CD4-positive, alpha-beta T cell treated with Interferon alpha-2 for 1 hour (primary cell): ENCODE data around the gene FGFBP2.

ENCODE experiments used
- DNase-seq, 2 donors: peaks; one replicate each; pipeline ENCODE4 v3.0.0-alpha.2; 2020 to 2022

Gene FGFBP2, protein sequence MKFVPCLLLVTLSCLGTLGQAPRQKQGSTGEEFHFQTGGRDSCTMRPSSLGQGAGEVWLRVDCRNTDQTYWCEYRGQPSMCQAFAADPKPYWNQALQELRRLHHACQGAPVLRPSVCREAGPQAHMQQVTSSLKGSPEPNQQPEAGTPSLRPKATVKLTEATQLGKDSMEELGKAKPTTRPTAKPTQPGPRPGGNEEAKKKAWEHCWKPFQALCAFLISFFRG

DNA sequence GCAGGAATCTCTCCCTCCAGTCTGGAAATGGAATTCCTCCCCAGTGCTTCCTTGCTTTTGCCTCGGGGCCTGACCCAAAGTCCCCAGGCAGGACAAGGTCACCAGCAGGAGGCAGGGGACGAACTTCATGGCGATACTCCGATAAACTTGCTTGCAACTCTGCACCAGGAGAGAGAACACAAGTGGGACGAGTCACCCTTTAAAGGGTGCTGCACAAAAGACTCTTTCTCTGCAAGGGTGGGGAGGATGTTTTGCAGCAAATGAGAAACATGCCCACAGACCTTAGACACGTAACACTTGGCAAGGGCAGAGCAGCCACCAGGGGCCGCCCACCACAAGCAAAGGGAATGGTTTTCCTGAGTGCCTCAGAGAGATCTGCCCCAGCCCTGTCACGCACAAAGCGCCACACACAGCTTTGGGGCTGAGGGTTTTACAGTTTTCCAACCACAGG is at the start of gene FGFBP2:
Gene FGFBP2 (minus strand): TSS at position 175 of the 451 bp plus-strand sequence. CDS start 46 bp downstream, at position 129.
- DNase-seq, result peak; percentile 52 to 64

DNA sequence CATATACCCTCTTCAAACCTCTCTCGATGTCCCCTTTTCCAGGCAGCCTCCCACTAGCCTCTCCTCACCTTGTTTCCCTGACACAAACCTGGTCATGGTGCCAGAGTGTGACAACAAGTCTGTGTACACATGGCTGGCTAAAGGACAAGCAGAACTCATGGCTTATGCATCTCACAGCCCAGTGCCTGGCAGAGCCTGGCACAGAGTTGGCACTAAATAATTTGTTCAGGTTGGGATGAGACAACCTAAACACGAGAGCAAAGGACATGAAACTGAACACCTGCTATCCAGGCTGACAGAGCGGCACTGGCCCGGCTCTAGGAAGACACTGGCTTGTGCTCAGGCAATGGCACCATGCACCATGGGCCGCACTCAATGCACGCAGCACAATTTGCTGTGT is 48.2 kb upstream of the FGFBP2 start:
- DNase-seq, result no peak

DNA sequence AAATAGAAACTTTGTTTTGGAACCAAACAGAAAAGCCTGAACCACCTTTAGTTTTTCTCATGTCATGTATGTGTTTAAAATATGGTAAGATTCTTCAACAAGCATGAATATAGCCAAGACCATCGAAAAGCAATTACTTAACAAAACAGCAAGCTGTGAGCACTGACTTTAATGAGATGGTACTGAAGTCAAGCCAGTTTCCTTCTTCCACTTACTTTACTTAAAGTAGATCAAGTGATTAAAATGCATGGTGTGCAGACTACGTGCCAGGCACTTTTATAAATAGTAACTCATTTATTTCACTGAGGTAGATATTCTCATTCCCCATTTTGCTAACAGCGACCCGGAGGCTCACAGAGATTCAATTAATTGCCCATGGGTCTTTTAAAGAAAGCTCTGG is 46.2 kb upstream of the FGFBP2 start:
- no peak for DNase-seq

DNA sequence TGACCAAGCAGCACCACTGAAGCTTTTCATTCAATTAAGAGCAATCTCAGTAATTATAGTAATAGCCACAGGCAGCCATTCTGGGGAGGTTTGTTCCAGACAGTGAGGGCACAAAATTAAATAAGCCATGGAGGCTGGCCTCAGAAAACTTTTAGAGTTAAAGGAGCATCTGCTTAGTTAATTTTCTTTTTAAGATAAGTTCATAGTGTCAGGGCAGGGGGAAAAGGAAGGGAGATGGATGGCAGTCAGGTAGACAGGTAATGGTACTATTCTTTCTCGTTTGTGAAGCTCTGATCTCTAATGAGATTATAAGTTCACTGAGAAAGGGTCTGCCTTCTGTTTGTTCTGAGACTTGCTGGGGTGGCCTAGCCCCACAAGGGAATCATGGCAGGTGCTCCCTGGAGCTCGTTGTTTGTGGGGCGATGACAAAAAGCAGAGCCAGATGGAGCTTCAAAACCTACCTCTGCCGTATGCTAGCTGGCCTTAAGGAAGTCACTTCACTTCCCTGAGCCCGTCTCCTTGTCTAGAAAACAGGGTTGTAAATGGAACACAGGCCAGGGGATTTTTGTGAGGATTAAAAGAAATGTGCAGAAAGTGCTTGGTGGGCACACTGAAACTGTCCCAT is 44.6 kb upstream of the FGFBP2 start:
- DNase-seq, result no peak

DNA sequence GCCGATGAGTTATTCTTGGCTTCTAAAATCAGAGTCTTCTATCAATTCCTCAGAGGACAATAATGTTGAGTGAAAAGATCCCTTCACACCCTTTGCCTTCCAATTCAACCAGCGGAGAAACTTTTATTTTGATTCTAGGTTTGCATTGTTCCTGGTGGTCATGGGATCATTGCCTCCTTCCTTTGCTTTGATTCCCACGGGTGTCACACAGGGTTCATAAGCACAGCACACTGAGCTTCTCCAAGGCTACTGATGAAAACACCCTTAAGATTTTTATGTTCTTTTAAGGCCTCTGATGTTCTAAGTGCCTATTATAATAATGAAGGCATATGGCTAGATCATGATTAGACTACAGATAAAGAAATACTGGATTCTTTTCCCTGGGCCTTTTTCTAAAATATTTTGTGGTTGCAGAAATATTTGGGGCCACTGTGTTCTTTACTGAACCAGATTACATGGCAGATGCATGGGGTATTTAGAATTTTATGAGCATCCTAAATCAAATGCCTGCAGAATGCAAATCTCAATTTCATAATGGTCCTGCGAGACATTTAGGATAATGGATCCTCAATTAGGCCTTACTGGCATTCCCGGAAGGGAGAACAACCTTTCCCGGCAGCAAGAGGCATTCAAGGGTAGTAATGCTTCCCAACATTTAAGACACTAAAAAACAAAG is 43.9 kb upstream of the FGFBP2 start:
- DNase-seq, result no peak

DNA sequence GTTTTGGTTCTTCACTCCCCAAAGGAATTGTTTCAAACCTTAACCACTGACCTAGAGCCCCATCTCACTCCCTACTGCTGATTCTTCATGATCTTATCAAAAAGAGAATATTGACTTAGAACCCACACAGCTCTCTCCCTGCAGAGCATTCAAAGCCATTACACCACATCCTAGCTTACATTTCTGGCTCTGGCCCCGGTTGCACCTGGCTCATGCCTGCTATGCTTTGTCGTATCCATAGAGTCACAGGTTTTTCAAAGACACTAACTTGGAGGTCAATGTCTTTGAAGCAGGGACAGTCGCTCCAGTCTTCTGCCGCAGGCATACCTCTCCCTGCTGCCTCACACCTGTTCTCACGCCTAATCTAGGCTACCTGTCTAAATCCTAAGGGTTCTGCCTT is 42.7 kb upstream of the FGFBP2 start:
- DNase-seq, result no peak

DNA sequence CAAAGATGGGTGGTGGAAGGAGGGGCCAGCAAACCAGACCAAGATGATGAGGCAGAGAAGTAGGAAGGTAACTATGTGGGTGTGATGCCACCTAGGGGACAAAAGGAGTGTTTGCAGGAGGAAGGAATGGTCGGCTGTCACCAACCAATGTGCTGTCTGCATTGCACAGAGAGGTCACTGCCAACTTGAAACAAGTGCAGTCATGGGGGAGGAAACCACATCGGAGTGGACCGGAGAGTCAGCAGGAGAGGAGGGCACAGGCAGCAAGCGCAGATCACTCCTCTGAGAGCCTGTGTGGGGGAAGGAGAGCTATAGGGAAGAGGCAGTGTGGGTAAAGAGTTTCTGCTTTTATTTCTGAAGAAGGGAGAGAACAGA is 38.5 kb upstream of the FGFBP2 start:
- peak; percentile 58 to 60 for DNase-seq

DNA sequence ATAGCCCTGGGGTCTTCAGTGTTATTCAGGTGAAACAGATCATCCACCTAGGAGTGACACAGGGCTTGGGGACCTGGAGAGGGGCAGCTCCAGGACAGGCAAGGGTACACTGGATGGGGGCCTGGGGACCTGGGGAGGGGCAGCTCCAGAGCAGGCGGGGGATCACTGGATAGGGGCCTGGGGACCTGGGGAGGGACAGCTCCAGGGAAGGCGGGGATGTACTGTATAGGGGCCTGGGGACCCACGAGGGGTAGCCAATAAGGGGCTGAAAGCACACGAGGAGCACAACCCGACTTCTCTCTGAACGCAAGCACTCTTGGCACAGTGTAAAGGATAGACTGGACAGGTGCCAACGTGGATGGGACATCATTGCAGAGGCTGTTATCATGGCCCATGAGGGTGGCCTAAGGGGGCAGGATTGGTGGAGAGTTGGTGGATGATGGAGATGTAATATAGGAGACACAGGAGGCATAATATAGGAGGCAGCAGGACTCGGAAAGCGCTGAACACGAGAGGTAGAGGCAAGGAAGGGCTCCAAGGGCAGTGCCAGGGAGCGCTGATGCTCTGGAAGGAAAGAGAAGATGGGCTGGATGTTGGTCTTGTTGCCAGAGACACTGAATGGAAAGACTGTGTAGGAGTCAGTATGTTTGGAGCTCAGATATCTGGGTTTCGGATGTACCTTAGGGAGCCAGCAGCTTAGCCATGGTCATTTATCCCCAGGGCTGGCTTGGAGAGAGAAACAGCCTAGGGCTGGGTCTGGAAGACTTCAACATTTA is 37.9 kb upstream of the FGFBP2 start:
- no peak for DNase-seq

DNA sequence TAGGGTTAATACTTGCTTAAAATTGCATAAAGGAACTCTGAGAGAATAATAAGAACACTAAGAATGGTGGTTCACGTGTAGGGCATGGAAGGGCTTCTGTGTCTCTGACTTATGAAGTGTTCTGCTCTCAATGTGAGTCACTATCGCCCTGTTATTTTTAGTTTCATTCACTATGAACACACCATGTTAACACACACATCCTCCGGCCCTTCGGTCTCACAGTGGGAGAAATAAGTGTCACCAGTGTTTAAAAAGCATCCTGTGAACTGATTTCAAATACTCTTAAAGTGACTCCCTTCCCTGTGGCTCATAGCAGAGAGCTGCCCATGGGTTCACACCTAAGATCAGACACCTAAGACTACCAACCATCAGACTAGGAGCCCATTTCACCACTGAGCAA is 33.8 kb upstream of the FGFBP2 start:
- no peak for DNase-seq

DNA sequence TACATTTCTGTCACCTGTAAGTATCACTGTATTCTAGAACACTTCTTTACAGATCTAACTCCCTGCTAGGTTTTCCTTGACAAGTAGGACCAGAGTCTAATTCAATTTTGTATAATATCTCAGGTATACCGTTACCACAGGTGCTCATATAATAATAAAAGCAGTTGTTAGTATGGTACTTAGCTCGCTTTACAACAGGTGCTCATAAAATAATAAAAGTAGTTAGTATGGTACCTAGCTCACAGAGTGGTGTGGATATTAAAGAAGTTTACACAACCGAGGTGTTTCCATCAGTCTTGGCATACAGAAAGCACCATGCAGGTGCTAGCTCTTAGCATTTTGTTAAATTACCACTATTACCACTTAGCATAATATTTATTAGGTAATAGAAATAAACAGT is 32.9 kb upstream of the FGFBP2 start:
- DNase-seq, result no peak

DNA sequence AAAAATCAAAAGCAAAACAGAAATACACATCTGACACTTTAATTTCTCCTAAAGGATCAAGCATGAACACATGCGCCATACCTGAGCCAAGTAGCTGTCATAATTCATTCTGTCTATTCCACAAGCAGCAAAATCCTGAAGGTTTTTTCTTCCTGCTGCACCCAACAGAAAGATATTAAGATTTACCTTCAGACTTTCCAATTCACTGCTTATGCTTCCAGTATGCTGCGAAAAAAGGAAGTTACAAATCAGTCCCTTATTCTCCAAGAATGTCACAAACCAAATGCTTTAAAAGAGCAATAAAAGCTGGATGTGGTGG is 29.2 kb upstream of the FGFBP2 start:
- DNase-seq, result no peak

DNA sequence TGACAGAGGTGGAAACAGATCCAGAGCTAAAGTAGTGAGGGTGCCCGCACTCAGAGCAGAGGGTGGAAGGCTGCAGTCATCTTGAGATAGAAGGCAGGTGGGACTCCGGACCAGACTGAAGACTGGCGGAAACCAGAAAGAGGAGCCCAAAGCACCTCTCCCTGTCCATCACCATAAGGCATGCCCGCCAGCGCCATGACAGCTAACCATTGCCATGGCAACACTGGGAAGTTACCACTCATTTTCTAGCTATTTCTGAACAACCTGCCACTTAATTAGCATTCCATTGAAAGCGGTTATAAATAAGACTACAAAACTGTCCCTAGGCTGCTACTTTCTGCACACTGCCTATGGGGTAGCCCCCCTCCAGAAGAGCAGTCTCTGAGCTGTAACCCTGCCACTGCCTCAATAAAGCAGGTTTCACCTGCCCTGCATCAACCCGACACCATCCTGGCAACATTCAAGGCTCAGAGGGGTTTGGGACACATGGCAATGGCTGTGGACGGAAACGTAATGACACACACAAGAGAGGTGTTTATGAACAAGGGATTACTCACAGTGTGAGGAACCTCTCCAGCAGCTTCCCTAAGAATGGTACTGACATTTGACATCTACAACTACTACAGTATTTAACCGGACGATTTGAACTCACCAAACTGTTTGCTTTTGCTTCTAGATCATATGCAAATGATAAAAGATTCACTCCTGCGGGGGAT is 27.8 kb upstream of the FGFBP2 start:
- DNase-seq, result no peak

DNA sequence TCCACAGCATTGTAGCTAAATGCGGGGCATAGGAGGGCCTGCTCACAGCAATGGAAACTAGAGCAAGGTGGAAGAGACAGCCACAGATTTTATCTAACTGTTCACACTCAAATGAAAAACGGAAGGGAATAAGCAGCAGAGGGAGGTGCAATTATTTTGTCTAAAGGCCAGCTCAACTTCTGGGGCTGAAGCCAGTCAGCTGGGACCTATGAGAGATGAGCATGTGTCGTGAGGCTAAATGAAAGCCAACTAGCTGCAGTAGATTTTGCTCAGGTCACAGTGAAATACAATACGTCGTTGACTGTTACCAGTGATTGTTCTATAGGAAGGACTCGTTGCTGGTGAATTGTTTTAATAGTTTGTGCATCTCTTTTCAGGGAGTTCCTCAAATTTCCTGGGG is 26.4 kb upstream of the FGFBP2 start:
- no peak for DNase-seq

DNA sequence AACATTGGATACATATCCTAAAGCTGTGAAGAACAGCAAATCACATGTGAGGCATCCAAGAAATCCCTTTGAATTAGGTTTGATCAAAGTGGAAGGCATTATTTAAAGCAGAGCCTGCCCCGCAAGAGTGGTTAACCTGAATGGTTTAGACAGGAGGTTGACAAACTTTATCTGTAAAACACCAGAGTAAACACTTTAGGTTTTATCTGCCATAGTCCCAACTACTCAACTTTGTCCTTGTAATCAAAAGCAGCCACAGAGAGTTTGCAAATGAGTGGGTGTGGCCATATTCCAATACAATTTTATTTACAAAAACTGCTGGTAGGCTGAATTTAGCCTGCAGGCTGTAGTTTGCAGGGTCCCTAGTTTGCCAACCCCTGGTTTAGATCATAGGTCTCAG is 25.2 kb upstream of the FGFBP2 start:
- DNase-seq, result no peak

DNA sequence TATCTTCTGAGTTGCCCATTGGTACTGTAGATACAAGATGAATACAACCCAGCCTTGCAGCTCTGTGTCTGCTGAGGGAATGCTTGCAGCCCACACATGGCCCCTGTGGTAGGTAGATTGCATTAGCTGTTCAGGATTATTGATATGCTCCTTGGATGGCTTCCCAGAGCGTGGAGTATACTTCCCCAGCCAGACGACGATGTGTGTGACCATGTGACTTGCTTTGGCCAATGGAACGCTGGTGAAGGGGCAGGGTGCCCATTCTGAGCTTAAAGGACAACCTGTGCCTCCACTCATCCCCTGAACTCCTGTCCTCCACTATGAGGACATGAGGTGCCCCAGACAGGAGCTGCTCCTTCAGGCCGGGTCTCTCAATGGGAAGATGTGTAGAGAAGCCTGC is 23.9 kb upstream of the FGFBP2 start:
- DNase-seq, result no peak

DNA sequence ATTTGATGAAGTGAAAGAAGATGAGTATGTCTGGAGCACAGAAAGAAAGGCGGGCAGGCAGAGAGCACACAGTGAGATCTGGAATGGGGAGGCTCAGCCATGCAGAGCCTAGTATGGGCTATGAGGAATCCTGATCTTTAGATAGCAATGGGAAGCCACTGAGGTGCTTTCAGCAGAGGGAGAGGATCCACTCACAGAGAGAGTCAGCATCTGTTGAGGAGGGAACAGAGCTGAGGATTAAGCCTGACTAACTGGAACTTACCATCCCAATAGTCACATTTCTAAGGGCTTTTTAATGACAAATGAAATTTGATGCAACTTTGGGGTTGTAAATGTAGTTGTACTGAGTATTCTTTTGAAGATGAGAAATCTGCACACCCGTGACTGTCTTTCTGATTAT is 20.6 kb upstream of the FGFBP2 start:
- DNase-seq, result no peak

DNA sequence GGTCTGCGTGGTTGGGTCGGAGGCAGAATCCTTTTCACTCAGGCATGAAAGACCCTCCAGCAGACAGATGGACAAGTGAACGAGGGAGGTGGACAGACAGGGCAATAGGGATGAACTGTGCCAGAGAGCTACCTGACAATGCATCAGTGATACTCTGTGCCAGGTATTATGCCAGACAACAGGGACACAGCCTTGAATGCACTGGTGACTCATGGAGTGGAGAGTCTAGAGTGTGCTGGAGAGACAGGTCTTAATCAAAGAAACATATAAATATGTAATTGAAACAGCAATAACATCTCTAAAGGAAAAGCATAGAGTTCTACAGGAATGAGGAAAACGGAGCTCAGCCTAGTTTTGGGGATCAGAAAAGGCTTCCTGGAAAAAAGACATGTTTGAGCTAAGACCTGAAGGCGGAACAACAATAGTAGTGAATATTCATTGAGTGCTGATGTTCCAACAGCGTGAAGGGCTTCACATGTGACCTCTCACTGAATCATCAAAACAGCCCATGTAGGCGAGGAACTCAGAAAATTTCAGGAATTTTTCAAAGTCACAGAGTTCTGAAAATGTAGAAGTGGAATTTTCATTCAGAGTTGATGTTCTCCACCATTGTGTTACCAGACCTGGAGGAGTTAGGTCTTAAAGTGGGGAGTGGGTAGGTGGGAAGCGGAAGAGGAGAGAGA is 20.0 kb upstream of the FGFBP2 start:
- no peak for DNase-seq

DNA sequence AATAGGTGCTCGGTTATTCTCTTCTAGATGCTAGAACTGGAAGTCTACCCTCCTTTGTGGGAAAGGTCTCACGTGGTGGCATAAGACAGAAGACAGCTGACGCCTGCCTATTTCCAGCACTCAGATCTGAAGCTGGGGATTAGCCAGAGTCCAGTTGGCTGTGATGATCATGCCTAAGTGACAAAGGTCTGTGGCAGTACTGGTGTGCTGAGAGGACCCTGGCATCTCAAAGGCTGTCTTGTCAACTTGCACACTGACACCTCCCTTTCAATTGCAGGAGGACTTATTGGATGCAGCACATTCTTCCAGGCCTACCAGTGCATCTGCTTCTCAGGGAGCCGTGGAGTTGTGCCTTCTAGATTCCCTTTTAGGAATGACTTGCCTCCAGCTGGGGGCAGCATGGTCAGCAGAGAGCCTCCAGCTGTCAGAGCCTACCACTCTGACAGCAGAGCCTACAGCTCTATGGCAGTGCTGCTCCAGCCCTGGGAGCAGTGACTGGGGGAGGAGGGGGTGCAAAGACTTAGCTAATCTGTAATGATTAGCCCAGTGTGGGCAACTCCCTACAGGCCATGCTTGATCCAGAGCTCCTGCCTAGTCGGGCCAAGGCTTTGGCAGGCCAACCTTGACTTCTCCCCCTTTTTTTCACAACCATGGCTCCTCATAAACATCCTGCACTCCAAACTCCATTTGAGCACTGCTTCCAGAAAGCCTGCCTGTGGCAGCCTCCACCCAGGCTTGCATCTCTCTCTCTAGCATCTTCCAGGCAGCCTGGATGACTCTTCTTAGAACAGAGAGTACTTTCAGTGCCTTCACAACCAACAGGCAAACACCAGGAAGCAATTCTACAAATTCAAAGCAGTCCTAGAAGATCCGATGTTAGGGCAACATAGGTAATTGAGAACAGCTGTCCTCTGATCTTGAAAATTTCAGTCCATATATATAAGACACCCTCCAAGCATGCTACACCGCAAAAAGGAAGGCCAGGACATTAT is 13.8 kb upstream of the FGFBP2 start:
- DNase-seq, result no peak

DNA sequence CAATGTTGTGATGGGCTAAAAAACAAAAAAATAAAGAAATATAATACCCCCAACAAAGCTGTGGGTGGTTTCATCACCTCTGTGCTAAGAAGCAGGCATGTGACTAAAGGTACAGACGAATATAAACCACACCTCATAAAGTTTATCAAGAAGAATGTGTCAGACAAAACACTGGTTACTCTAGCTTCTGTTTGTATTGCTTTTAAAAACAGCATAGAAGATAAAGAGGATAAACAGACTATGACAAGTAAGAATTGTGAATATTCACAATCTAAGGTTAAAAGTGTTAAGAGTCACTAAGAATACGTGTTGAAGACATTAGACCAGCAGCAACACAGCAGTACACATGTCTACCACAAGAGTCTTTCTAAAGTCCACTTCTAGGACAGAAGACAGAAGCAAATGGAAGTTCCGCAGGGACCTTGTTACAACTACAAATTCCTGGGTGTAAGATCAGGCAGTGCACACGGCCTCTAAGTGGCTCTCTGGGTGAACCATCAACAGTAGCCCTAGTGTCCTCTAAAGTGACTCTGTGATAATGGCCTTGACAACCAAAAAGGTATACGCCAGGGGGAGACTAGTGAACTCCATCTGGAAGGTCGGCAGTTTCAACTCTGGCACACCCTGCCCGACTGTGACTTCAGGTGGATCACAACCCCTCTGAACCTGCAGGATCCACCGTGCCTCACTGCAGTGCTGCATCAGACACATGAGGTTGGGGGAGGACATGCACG is 8.3 kb upstream of the FGFBP2 start:
- DNase-seq, result no peak

DNA sequence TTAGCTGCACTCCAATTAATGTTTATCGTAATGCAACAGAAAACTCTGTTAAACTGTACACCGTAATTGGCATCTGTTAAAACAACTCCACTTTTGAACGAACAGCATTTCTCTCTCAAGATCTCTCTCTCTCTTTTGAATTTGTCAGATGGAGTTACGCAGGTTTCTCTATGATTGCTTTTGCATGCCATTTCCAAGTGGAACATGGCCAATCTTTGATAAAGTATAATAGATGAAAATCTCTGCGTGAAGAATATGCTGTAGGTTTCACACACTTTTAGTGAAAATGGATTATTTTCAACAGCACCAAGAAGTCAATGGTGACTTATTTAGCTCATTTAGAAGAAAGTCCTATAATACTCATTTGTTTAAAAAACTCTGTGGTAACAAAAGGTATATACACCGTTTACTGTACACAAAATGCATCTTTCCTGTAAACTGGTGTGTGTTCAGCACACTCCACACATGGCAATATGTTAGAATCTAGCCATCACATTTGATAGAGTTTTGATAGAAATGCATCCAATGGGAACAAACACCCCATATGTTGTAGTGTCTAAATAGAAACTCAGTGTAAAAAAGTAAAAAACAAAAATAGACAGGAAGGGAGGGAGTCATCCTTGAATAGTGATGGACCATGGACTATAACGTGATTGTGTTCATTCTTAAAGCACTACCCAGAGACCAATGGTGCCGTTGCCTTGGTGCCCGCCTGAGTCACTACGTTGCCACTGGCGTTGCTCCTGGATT is 5.8 kb upstream of the FGFBP2 start:
- DNase-seq, result no peak
